ENCODE data around the gene RTN4RL1.

GRCh38 chr17:1906662-1907101 lies 118.5 kb downstream of the RTN4RL1 start:
- TF ChIP-seq CTCF (IDR thresholded peaks at IDR 0.05; ENCODE audit: insufficient read depth, low read length, poor library complexity, severe bottlenecking), result no peak
- no peak for TF ChIP-seq EZH2phosphoT487 (conservative IDR thresholded peaks at IDR 0.05; ENCODE audit: low read length)

Measured in SU-DHL-6 (cell line).